ENCODE measurements around the gene ANKRD6.

Gene ANKRD6

DNA sequence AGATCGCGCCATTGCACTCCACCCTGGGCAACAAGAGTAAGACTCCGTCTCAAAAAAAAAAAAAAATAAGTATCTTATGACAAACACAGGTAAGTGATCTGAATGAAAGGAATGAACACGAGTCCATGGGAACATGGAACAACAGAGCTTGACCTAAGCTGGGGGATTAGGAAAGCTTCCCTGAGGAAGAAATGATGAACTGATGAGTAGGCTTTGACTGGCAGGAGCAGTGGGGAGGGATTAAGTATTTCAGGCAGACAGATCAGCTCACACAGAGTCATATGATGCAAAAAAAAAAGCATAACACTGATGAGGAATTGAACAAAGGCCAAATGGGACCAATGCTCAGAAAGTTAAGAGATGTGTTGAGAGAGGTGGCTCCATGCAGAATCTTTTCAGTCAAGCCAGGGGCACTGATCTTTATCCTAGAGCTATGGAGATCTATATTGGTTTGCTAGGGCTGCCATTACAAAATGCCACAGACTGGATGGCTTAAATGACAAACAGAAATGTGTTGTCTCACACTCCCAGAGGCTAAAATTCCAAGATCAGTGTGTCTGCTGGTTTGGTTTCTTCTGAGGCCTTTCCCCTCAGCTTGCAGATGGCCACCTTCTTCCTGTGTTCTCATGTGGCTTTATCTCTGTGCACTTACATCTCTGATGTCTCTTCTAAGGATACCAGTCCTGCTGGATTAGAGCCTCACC lies 85.6 kb downstream of the ANKRD6 start:
- TF ChIP-seq EZH2 (IDR thresholded peaks at IDR 0.05) (no peak), FOXP2 (optimal IDR thresholded peaks at IDR 0.05; ENCODE audit: control extremely low read depth, extremely low read length, insufficient read depth) (no peak), POLR2AphosphoS5 (IDR thresholded peaks at IDR 0.05; ENCODE audit: borderline replicate concordance, low read depth, low read length) (no peak)
- Histone ChIP-seq H3K9ac (ENCODE audit: insufficient read length) (no peak overlapping the region), H3K4me3 (no peak overlapping the region), H3K27ac (no peak overlapping the region), H3K36me3 (ENCODE audit: insufficient read depth, low read length) (no peaks in the 10 kb centered on the region), H3K9me3 (ENCODE audit: low read depth, low read length) (no peaks in the 10 kb centered on the region)
- no peak for DNase-seq (ENCODE audit: low read depth, low spot score)

GRCh38 chr6:89520736-89521135 lies 87.8 kb downstream of the ANKRD6 start:
- Histone ChIP-seq H3K4me3 (no peak overlapping the region), H3K27ac (no peak overlapping the region), H3K9ac (ENCODE audit: insufficient read length) (no peak overlapping the region), H3K36me3 (ENCODE audit: insufficient read depth, low read length) (no peaks in the 10 kb centered on the region), H3K9me3 (ENCODE audit: low read depth, low read length) (no peaks in the 10 kb centered on the region)
- TF ChIP-seq POLR2AphosphoS5 (IDR thresholded peaks at IDR 0.05; ENCODE audit: borderline replicate concordance, low read depth, low read length) (no peak), FOXP2 (optimal IDR thresholded peaks at IDR 0.05; ENCODE audit: control extremely low read depth, extremely low read length, insufficient read depth) (no peak), EZH2 (IDR thresholded peaks at IDR 0.05) (no peak)
- no peak for DNase-seq (ENCODE audit: low read depth, low spot score)

DNA sequence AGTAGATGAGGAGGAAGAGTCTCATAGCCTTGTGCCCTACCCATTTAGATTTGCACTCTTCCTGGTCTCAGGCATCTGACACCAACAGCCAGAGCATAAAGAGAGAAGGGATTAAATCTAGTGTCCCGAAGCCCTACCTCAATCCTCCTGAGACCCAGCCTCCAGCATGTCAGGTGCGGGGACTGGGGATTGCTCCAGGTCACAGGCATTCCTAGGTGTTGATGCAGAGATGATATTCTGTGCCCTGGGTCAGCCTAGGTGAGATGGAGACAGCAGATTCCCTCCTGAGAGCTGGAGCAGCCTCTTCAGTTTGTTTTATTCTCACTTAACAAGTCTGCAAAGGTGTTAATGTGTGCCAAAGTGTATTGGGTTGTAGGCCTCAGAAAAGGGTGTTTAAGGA lies 89.8 kb downstream of the ANKRD6 start:
- no peak for DNase-seq (ENCODE audit: low read depth, low spot score)
- H3K27ac ChIP-seq, result no peak overlapping the region
- TF ChIP-seq EZH2 (IDR thresholded peaks at IDR 0.05) (no peak), POLR2AphosphoS5 (IDR thresholded peaks at IDR 0.05; ENCODE audit: borderline replicate concordance, low read depth, low read length) (no peak), FOXP2 (optimal IDR thresholded peaks at IDR 0.05; ENCODE audit: control extremely low read depth, extremely low read length, insufficient read depth) (no peak)

DNA sequence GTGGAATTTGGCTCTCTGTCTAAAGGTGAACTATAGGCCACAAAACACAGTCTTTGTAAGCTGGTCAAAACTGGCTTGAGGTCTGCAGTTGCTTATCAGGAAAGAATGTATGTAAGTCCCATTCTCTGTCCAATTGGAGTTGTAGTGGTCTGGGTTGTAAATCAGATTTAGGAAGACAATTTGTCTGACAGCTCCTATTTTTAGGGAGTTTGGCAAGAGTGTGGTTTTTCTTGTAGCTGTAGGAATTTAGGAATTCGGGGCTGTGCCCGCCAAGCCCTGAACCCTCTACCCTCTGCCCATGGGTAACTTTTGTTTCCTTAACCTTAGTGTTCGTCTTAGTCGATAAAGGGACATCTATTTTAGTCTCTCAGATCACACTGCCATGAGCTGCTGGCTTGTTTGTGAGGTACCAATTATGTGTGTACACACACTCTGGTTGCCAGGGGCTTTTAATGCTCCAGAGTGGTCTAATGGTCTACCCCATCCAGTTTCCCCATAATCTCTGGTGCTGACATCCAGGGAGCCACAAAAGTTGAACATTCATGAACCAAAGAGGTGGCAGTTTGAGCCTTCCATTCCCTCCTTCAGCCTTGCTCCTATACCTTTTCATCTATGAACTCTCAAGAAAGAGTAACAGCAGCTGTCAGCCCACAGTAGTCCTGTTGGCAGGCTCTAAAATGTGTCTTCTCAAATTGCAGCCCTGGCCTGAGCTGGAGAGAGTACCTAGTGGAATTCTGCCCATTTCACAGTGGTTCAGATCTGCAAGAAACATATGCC lies 93.0 kb downstream of the ANKRD6 start:
- H3K4me3 ChIP-seq, result no peak overlapping the region
- no peak for DNase-seq (ENCODE audit: low read depth, low spot score)
- TF ChIP-seq EZH2 (IDR thresholded peaks at IDR 0.05) (no peak), POLR2AphosphoS5 (IDR thresholded peaks at IDR 0.05; ENCODE audit: borderline replicate concordance, low read depth, low read length) (no peak), FOXP2 (optimal IDR thresholded peaks at IDR 0.05; ENCODE audit: control extremely low read depth, extremely low read length, insufficient read depth) (no peak)
- H3K9me3 ChIP-seq (ENCODE audit: low read depth, low read length), result no peaks in the 10 kb centered on the region
- H3K27ac ChIP-seq, result no peak overlapping the region
- no peaks in the 10 kb centered on the region for H3K36me3 ChIP-seq (ENCODE audit: insufficient read depth, low read length)
- H3K9ac ChIP-seq (ENCODE audit: insufficient read length), result no peak overlapping the region

More for the DNA sequence above, 89.8 kb downstream of the ANKRD6 start:
- Histone ChIP-seq H3K9me3 (ENCODE audit: low read depth, low read length) (no peaks in the 10 kb centered on the region), H3K36me3 (ENCODE audit: insufficient read depth, low read length) (no peaks in the 10 kb centered on the region), H3K4me3 (no peak overlapping the region), H3K9ac (ENCODE audit: insufficient read length) (no peak overlapping the region)

GRCh38 chr6:89526563-89526869 lies 93.6 kb downstream of the ANKRD6 start:
- no peaks in the 10 kb centered on the region for H3K36me3 ChIP-seq (ENCODE audit: insufficient read depth, low read length)
- DNase-seq (ENCODE audit: low read depth, low spot score), result no peak
- H3K27ac ChIP-seq, result no peak overlapping the region
- H3K9ac ChIP-seq (ENCODE audit: insufficient read length), result no peak overlapping the region
- no peak for TF ChIP-seq POLR2AphosphoS5 (IDR thresholded peaks at IDR 0.05; ENCODE audit: borderline replicate concordance, low read depth, low read length)
- TF ChIP-seq FOXP2 (optimal IDR thresholded peaks at IDR 0.05; ENCODE audit: control extremely low read depth, extremely low read length, insufficient read depth), result no peak
- no peak for TF ChIP-seq EZH2 (IDR thresholded peaks at IDR 0.05)
- H3K9me3 ChIP-seq (ENCODE audit: low read depth, low read length), result no peaks in the 10 kb centered on the region
- no peak overlapping the region for H3K4me3 ChIP-seq

GRCh38 chr6:89527634-89528033 lies 94.7 kb downstream of the ANKRD6 start:
- Histone ChIP-seq H3K27ac (no peak overlapping the region), H3K9ac (ENCODE audit: insufficient read length) (no peak overlapping the region), H3K4me3 (no peak overlapping the region), H3K9me3 (ENCODE audit: low read depth, low read length) (no peaks in the 10 kb centered on the region), H3K36me3 (ENCODE audit: insufficient read depth, low read length) (no peaks in the 10 kb centered on the region)
- TF ChIP-seq EZH2 (IDR thresholded peaks at IDR 0.05) (no peak), FOXP2 (optimal IDR thresholded peaks at IDR 0.05; ENCODE audit: control extremely low read depth, extremely low read length, insufficient read depth) (no peak), POLR2AphosphoS5 (IDR thresholded peaks at IDR 0.05; ENCODE audit: borderline replicate concordance, low read depth, low read length) (no peak)
- DNase-seq (ENCODE audit: low read depth, low spot score), result no peak

DNA sequence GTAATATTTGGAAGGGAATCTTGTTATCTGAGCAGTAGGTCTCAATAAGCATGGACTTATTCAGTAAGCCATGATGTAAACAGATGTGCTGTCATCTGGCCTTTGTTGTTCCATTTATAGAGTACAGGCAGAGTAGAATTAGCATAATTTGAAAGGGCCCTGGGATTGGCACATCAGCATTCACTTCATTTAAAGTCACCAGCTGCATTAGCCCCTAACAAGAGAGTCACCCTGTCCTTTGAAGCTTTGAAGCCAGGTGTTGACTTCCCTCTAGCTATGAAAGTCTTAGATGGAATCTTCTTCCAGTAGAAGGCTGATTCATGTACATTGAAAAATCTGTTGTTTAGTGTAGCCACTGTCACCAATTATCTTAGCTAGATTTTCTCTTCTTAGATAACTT lies 95.9 kb downstream of the ANKRD6 start:
- Histone ChIP-seq H3K9ac (ENCODE audit: insufficient read length) (no peak overlapping the region), H3K36me3 (ENCODE audit: insufficient read depth, low read length) (no peaks in the 10 kb centered on the region), H3K27ac (no peak overlapping the region), H3K9me3 (ENCODE audit: low read depth, low read length) (no peaks in the 10 kb centered on the region), H3K4me3 (no peak overlapping the region)
- TF ChIP-seq FOXP2 (optimal IDR thresholded peaks at IDR 0.05; ENCODE audit: control extremely low read depth, extremely low read length, insufficient read depth) (no peak), POLR2AphosphoS5 (IDR thresholded peaks at IDR 0.05; ENCODE audit: borderline replicate concordance, low read depth, low read length) (no peak), EZH2 (IDR thresholded peaks at IDR 0.05) (no peak)
- no peak for DNase-seq (ENCODE audit: low read depth, low spot score)

GRCh38 chr6:89530982-89531381 lies 98.0 kb downstream of the ANKRD6 start:
- Histone ChIP-seq H3K9ac (ENCODE audit: insufficient read length) (no peak overlapping the region), H3K36me3 (ENCODE audit: insufficient read depth, low read length) (no peaks in the 10 kb centered on the region), H3K9me3 (ENCODE audit: low read depth, low read length) (no peaks in the 10 kb centered on the region), H3K4me3 (no peak overlapping the region), H3K27ac (no peak overlapping the region)
- no peak for DNase-seq (ENCODE audit: low read depth, low spot score)
- TF ChIP-seq EZH2 (IDR thresholded peaks at IDR 0.05) (no peak), POLR2AphosphoS5 (IDR thresholded peaks at IDR 0.05; ENCODE audit: borderline replicate concordance, low read depth, low read length) (no peak), FOXP2 (optimal IDR thresholded peaks at IDR 0.05; ENCODE audit: control extremely low read depth, extremely low read length, insufficient read depth) (no peak)
